ENCODE measurements around the gene ANKRD44.

DNA sequence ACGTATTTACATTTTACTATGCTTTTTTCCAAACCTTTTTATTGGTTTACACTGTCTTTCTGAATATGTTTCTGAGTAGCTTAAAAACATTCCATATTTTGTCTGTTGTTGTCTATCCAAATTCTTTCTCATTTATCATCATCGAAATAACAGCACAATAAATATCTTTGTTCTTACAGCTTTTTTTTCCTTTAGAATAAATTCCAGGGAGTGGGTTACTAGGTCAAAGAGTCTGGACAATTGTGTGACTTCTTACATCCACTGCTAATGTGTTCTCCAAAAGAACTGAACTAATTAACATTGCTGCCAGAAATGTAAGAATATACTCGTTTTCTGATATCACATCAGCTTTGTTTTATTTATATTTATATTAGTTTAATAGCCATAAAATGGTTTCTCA is 59.4 kb downstream of the ANKRD44 start:
- TF ChIP-seq, protein P1, sequence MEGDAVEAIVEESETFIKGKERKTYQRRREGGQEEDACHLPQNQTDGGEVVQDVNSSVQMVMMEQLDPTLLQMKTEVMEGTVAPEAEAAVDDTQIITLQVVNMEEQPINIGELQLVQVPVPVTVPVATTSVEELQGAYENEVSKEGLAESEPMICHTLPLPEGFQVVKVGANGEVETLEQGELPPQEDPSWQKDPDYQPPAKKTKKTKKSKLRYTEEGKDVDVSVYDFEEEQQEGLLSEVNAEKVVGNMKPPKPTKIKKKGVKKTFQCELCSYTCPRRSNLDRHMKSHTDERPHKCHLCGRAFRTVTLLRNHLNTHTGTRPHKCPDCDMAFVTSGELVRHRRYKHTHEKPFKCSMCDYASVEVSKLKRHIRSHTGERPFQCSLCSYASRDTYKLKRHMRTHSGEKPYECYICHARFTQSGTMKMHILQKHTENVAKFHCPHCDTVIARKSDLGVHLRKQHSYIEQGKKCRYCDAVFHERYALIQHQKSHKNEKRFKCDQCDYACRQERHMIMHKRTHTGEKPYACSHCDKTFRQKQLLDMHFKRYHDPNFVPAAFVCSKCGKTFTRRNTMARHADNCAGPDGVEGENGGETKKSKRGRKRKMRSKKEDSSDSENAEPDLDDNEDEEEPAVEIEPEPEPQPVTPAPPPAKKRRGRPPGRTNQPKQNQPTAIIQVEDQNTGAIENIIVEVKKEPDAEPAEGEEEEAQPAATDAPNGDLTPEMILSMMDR (IDR thresholded peaks at IDR 0.05; ENCODE audit: low read depth, low read length, poor library complexity, severe bottlenecking) = no peak
- no peak for TF ChIP-seq EZH2phosphoT487 (IDR thresholded peaks at IDR 0.05; ENCODE audit: borderline replicate concordance, low read length)

All from DOHH2 (cell line).